Measurements from ENCODE around the gene GPSM1.
A peak's percentile ranks its signal among the peaks of the same experiment; 100 is the strongest.
"Not testable (repeated sequence)": the region's sequence is repeated elsewhere in the genome, so short reads cannot be mapped to it uniquely, and the experiment has no call there.

GPSM1 gene

GRCh38 chr9:136347472-136348256, 20.3 kb downstream of the GPSM1 start:
- no peak for DNase-seq

GRCh38 chr9:136348691-136349090, 21.4 kb downstream of the GPSM1 start:
- no peak for DNase-seq

DNA sequence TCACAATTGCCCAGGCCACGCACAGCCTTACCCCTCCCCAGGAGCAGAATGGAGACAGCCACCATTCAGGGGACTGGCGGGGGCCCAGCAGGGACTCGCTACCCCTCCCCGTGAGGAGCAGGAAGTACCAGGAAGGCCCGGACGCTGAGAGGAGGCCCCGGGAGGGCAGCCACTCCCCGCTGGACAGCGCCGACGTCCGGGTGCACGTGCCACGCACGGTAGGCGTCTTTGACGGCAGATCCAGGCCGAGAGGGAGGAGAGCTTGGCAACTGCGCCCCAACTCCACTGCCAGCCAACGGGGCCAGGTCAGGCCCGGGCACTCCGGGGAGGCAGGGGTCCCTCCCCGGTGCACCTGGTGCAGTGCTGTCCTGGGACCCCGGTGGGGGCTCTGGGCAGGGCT, 22.2 kb downstream of the GPSM1 start:
- no peak for DNase-seq

- DNase-seq = no peak
Observed at GRCh38 chr9:136351252-136351800, 24.0 kb downstream of the GPSM1 start.

DNA sequence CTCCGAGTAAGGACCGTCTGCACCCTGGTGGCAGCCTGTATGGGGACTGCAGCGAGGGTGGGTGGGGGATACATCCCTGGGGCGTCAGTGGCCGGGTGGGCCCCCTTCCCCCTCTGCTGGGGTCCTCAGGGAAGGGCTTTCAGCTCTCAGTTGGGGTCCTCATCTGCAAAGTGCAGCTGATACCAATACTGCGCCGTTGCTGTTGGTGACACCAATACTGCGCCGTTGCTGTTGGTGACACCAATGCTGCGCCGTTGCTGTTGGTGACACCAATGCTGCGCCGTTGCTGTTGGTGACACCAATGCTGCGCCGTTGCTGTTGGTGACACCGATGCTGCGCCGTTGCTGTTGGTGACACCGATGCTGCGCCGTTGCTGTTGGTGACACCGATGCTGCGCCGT, 24.5 kb downstream of the GPSM1 start:
- not testable (repeated sequence) for DNase-seq

- DNase-seq = no peak
Observed at GRCh38 chr9:136352682-136353081, 25.3 kb downstream of the GPSM1 start.

DNA sequence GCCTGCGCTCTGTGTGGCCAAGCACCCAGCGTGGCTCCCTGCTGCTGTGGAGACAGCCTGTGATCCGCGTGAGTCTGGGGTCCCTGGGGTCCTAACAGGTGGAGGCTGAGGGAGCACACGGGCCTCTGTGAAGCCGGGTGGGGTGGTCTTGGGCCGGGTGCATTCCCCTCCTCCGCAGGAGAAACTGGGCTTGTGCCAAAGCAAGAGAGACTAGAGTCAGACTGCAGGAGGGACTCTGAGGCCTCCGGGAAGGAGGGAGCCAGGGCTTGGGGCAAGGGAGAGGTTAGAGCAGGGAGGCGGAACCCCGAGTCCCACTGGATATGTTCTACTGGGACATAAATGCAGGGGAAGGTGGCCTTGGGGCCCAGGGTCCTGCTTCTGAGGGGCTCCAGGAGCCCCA, 25.7 kb downstream of the GPSM1 start:
- DNase-seq = no peak

DNA sequence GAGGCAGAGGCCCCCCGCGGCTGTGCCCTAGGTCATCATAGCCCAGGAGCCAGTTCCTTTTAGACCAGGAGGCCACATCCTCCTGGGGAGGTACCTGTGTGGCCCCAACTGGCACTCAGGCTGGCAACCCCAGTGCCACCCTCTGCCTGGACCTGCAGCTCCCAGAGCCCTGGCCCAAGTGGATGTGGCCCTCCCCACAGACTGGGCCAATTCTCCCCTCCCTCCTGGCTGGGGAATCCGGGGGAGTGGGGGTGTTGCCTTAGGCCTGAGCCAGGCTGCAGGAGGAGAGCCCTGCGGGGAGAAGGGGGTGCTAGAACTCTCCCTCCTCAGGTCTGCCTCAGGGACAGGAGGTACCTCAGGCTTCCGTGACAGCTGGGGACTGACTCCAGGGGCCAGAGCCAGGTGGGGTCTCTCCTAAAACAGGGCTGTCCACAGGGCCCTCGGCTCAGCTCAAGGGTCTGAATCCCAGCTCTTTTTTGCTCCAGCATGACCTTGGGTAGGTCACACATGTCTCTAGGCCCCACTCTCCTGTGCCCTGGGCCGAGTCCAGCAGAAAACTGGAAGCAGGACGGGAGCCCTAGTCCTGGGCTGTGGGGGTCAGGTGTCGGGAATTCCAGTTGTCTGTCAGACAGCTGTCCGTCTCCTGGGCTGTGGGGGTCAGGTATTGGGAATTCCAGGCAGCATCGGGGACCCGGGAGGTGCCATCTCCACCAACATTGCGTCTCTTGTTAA, 26.6 kb downstream of the GPSM1 start:
- DNase-seq = no peak

GRCh38 chr9:136354592-136355085, 27.3 kb downstream of the GPSM1 start:
- DNase-seq = no peak

DNA sequence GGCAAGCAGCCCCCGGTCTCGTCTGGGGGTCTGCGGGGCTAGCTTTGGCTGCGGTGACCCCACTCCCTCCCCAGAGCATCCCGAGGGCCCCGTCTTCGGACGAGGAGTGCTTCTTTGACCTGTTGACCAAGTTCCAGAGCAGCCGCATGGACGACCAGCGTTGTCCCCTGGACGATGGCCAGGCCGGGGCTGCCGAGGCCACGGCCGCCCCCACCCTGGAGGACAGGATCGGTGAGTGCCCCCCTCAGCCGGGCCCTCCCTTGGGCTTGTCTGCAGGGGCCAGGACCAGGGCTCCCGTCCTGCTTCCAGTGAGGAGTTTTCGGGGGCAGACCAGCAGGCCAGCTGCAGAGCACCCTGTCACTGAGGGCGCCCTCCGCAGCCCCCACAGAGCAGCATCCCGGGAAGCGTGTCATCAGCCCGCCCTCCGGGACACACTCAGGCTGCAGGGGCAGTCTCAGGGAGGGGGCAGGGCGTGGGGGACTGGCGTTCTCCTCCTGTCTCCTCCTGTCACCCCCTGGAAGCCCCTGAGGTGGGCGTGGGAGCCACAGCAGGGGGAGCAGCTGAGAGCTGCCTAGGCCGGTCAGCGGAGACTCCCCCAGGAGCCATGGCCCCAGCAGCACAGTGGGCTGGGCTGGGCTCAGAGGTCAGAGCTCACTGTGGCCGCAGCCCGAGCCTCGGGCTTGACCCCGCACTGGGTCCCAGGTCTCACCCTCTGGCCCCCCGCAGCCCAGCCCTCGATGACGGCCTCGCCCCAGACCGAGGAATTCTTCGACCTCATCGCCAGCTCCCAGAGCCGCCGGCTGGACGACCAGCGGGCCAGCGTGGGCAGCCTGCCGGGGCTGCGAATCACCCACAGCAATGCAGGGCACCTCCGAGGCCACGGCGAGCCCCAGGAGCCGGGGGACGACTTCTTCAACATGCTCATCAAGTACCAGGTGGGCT, 28.5 kb downstream of the GPSM1 start:
- no peak for DNase-seq

GRCh38 chr9:136357202-136357725, 29.9 kb downstream of the GPSM1 start:
- no peak for DNase-seq

DNA sequence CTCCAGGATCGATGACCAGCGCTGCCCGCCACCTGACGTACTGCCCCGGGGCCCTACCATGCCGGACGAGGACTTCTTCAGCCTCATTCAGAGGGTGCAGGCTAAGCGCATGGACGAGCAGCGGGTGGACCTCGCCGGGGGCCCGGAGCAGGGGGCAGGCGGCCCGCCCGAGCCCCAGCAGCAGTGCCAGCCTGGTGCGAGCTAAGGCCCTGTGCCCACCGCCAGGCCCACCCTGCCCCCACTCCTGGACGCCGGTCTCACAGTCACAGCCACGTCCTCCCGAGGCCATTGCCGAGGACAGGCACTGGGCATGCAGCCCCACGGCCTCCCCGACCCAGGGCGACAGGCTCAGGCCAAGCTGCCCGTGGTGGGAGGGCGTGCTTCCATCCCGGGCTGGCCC, 30.7 kb downstream of the GPSM1 start:
- DNase-seq = no peak

- DNase-seq = no peak
Observed at GRCh38 chr9:136358888-136359287, 31.5 kb downstream of the GPSM1 start.

- no peak for DNase-seq
Observed at GRCh38 chr9:136359774-136360718, 32.7 kb downstream of the GPSM1 start.

DNA sequence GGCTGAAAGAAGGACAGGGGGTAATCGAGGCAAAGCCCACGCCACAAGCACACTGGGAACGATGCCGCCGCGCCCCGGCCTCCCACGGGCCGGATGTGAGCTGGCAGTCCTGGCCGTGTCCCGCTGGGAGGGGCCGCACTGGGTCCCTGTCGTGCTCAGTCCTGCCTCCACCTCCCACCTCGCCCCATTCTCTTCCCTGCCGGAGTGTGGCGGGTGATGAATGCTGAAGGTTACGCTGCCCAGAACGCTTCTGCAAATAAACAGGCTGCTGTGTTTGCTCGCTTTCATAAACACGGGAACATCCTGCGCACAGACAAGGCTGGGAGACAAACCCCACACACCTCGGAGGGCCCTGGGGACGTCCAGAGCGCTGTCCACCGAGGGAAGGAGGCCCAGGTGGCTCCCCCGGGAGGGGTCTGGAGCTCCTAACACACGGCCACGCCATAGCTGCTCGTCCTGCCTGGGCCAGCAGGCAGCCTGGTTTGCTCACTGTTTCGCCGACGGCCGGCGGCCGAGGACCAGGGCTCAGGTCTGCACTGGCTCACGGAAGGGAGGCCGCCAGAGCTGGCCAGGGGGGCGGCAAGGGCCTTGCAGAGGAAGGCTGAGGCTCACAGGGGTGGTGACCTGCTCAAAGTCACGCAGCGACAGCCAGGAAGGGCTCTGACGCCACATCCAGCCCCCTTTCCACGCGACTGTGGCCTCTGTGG, 33.9 kb downstream of the GPSM1 start:
- DNase-seq = no peak

GRCh38 chr9:136361754-136362449, 34.6 kb downstream of the GPSM1 start:
- DNase-seq = no peak

DNA sequence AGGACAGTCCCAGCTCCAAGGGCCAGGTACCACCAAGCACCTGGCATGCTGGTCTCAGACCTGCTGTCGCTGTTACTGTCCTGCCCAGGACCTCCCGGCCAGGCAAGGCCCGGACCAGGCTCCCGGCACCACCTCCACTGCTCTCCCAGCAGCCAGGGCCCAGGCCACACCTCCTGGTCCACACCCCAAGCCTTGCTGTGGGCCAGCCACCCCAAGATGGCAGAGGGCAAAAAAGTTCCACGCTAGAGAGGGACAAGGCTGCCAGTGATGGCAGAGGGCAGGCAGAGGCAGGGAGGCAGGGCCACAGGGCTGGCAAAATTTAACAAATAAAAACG, 35.1 kb downstream of the GPSM1 start:
- DNase-seq = no peak

DNA sequence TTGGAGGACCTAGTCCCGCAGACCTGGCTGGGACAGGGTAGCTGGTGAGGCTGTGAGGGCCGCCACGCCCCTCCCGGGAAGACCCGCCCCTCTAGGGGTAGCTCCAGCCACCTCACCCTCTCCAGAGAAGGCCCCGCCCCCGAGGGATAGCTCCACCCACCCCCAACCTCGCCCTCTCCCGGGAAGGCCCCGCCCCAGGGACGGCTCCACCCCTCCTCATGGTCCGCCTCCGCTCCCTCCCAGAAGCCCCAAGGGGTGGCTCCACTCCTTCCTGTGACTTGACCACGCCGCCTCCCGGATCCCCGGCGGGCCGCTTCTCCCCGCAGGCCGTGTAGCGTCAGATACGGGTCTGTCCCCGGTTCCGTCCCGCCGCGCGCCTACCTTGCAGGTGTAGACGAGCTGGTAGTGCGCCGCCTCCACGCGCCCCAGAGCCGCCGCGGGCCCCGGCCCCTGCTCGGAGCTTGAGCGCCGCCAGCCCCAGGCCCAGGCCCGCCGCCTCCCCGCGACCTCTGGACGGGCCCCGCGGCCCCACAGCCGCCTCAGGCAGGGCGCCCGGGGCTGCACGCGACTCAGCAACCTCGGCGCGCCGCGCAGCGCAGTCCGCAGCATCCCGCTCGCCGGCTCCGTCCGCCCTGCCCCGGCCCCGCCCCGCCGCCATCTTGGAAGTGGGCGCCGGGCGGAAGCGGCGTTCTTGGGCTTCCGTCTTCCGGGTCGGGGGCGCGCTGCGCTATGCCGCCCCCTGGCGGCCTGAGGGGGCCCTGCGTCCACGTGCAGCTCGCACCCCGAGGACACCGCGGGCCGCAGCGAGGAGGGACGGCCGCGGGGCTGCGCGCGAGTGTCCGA, 36.0 kb downstream of the GPSM1 start, which contains the start of gene DNLZ:
Gene DNLZ (minus strand): TSS at position 639 of the 843 bp plus-strand sequence. CDS start 30 bp downstream, at position 609.
- DNase-seq = peak; percentile 65 to 76

Measured in AML-193 (cell line).